Thymus (tissue), 2 donors: ENCODE measurements around the gene SFMBT1. TPM values are rescaled to one million over a fixed set of nuclear protein-coding genes. Genes with fewer than 3 reads are reported as not detected.

Source experiments
- polyA plus RNA-seq: library from polyadenylated mRNA; stranded (reverse); fragments of 200-250 nt; gene quantifications from one replicate; pipeline ENCODE4 v1.2.3, GENCODE V29; 2013
- total RNA-seq: library from RNA; stranded (reverse); fragments of 120-200 nt; gene quantifications from one replicate; pipeline ENCODE4 v1.2.4, GENCODE V29; 2013
- donor health status: healthy.

SFMBT1 gene
- total and polyA plus RNA-seq, 2 donors = 6.2 to 6.4 TPM

Other genes starting within 250 kb of the SFMBT1 start
- 4.5 TPM for gene ITIH4, start 215.4 kb downstream of the SFMBT1 start, total RNA-seq
- gene ITIH4, start 215.4 kb downstream of the SFMBT1 start, polyA plus RNA-seq = 40.8 TPM
- gene MUSTN1, start 211.1 kb downstream of the SFMBT1 start, total RNA-seq = 0.85 TPM
- 59.3 TPM for gene MUSTN1, start 211.1 kb downstream of the SFMBT1 start, polyA plus RNA-seq
- 9.2 TPM for gene STIMATE, start 148.5 kb downstream of the SFMBT1 start, total RNA-seq
- 7.5 TPM for gene STIMATE, start 148.5 kb downstream of the SFMBT1 start, polyA plus RNA-seq
- gene RFT1, start 84.4 kb upstream of the SFMBT1 start, total RNA-seq = 15.6 TPM
- 8.0 TPM for gene RFT1, start 84.4 kb upstream of the SFMBT1 start, polyA plus RNA-seq
- 2.4 TPM for gene PRKCD, start 115.1 kb upstream of the SFMBT1 start, total RNA-seq
- gene PRKCD, start 115.1 kb upstream of the SFMBT1 start, polyA plus RNA-seq = 15.3 TPM
- 179 TPM for gene TKT, start 209.9 kb upstream of the SFMBT1 start, total RNA-seq
- 90.6 TPM for gene TKT, start 209.9 kb upstream of the SFMBT1 start, polyA plus RNA-seq